ENCODE measurements around the gene PLA2G4F.
A peak's percentile ranks its signal among the peaks of the same experiment; 100 is the strongest.

The PLA2G4F gene

DNA sequence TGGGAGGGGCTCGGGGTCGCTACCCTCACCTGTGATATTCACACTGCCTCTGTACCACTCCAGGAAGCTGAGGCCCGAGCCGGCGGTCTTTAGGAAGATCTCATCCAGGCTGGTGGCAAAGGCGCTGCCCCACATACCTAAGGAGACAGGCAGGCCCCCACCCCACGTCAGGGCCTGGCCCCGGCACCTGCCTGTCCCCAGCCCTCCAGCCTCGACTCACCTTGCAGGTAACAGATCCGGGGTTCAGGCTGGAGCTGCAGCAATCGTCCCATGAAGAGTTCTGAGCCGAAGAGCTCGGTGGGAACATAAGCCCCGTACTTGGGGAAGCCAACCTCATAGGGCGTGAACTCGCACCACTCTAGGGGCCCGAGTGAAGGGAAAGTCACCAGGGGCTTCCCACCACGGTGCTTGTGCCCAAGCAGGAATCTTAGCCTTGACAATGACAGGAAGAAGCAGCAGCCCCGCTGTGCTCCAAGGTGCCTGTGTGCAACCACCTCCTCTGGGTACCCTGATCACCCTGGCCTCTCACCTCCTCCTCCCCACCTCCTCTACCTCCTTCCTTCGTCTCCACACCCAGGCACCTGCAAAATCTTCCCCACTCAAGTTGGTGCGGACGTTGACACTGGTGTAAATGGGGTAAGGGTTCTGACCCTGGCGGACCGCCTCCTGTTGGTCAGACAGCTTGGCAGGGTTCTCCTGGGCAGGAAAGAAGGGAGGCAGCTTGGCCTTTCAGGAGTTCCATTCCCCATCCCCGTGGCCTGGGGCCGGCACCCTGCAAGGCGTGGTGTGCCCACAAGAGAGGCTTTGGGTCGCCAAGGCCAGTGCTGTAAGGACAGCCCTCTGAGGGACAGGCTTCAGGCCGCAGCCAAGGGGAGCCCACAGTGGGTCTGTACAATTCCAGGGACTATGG is 10.6 kb downstream of the PLA2G4F start:
- DNase-seq, result no peak

DNA sequence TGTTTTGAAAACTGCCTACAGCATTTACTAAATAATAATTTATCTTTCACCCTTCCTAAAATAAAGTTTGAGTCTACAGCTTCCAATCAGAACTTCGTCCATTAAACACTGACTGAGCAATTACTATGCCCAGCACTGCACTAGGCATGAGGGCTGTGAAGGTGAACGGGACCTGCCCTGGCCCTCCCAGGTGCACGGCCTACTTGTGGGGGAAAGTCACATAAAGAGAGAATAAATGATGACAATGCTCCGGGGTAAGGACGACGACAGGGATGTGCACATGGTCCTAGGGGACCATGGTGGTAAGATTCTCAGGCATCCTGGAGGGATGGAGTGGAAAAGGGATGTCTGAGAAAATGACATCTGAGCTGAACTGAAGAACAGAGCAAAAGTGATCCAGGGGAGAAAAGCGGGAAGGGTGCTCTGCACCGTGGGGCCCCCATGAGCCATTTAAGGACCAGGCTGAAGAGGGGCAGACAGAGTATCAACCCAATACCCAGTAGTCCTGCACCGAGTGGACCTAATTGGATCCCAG is 11.5 kb downstream of the PLA2G4F start:
- DNase-seq, result no peak

DNA sequence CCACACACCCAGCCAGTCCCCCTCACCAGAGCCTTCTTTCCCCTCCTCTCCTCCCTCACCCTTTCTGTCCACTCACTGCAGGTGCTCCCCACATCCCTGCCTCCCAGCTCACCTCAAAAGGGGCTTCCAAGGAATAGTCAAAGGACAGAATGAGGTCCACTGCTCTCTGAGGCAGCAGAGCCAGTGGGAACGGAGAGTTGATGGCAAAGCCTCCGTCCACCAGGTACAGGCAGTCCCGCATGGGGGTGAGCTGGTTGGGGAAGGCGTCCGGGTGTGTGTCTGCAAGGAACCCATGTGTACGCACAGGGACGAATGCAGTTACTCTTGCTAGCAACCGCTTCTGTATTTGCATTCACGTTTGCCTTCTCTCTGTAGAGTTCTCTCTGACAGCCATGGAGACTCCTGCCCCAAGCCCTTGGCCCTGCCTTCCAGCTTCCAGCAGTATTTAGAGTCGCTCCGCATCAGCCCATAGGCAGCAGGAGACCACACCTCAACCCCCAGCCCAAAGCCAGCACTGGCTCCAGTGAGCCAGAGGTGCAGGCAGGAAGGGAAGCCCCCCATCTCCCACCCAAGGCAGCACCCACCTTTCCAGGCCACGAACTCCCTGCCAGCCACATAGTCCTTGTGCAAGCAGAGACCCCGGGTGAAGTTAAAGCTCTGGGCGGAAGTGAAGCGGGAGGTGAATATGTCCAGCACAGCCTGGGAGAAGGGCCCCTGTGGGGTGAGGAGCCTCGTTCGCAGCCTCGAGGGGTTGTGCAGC is 12.4 kb downstream of the PLA2G4F start:
- DNase-seq, result no peak

DNA sequence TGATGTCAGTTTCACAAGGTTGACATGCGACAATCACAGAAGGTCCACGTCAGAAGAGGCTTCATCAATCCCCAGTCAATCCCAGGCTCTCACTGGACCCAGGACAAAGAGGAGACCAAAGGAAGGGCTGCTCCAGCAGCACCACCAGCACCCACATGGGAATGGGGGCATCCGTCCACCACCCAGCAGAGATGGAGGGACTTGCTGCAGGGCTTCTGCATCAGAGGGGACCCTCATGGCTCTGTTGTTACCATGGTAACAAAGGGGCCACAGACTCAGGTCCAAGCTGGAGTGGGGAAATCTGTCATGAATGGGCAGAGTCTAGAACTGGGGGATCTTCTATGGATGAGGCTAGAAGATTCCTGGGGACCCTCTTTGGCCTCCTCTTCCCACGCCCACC is 13.1 kb downstream of the PLA2G4F start:
- no peak for DNase-seq

DNA sequence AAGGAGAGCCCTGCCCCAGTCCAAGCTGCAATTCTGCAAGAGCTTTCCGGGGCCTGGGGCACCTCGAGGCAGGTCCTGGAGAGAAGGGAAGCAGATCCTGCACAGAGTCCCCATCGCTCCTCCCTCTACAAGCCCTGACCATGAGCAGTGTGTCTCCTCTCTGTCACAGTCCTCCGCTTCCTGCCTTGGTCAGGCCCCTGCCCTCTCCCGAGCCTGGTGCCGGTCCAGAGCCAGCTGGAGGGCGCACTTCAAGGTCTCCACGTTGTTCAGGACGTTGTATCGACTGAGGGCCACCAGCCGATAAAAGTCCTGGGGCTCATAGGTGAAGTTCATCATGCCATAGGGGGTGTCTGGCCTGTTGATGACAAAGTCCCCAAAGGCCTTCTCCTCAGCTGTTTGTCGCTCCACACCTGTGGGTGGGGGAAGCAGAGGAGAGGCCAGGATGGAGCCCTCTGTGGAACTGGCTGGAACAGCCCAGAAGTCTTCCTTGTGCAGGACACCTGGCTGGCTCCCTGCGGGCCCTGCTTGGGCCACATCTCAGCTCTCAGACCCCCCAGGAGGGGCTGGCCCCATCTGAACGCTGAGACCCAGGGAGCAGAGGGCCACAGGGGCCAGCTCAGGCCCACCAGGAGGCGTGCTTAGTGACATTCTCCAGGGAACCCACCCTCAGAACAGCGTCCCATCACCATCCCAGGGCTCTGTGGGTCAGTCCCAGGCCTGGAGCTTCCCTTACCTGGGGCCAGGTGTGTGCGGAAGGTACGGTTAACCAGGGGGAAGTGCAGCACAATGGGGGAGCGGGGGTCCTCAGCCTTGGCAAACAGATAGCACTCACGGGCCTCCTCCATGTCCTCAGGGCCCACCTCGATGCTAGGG is 14.4 kb downstream of the PLA2G4F start:
- DNase-seq, result no peak

DNA sequence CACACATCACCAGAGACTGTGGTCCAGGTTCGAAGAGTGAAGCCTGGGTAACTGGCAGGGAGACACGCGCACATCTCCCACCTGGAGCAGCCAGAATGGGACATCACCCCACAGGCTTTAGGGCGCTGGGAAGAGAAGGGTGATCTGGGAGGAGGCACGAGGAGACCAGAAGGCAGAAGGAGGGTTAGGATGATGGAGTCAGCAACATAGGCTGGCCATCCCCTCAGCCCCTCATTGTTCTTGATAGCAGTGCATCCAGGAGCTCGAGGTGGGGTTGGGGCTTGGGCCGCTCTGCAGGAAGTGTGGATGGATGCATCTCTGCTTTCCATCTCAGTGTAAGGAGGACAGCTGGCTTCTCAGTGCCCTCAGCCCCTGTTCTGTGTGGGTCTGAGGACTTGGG is 15.2 kb downstream of the PLA2G4F start:
- no peak for DNase-seq

DNA sequence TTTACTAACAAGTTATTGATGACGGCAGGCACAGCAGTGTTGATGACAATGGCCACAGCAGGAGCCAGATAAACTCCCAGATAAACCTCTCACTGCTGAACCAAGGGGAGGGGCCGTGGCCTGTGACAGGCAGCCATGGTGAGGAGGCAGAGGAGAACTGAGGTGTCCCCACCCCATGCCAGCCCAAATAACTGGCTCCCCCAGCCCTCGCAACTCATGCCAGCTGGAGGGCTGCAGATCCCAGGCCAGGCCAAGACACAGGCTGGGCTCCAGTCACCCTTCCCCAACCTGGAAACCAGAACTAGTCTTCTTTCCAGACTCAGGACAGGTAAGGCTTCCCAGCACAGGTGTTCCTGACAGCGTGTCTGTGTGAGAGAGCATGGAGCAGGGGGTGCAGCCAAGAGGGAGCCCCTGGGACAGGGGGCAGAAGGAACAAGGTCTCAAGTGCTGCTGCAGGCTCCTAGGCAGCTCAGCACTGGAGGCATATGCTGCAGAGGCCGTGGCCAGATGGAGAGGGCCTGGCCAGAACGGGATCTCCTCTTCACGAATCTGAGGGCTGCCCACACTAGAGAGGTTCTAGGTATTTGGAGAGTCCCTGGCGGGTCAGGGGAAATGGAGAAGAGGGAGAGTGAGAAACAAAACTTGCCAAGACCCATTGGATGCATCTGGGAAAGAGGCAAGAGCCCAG is 15.9 kb downstream of the PLA2G4F start:
- no peak for DNase-seq

DNA sequence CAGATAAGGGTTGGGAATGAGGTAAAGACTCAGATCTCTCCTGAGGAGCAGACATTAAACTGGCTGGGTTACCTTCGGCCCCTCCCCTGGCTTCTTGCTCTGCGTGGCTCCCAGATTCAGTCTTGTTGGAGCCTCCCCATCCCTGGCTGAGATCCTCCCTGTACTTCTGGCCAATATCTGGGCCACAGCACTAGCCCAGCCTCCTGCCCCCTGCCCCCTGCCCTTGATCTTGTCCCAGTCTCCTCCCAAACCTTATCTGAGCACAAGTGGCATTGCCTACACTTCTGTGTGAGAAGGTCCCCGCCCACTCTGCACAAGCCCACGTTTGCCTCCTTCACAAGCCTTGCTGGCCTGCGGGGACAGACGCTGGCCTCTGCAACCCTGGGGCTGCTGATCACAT is 16.8 kb downstream of the PLA2G4F start:
- DNase-seq, result no peak

DNA sequence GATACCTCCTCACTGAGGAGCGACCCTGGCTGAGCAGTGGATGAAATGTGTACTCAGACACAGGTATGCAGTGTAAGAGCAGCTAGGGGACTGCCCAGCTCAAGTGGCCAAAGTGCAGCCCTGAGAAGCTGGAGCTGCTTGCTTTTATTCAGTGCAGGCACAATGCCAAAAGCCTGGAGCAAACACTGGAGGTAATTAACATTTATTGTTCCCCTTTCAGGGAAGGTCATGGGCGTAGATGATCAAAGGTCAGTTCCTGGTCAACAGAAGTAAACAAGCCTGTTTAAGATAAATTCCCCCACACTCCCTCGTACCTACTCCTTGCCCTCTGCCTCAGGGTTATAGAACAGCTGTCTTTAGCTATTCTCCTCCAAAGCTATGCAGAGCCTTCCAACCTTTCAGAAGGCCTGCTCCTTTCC is 17.5 kb downstream of the PLA2G4F start:
- DNase-seq, result no peak

DNA sequence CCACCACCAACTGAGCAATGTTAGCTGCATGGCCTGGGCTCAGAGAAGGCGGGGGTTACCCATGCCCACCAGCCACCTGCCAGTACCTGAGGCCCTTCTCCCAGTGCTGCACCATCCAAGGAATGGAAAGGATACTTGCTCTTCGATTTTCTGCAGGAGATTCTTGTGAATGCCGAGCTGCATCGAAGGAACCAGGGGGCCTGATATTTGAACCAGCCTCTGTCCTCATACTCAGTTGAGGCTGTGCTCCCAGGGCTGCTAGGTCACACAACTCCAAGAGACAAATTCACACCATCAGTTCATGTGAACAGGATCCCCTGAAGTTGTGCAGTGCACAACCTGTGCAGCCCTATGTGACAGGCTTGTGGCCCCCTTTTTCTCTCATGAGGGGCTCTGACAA is 18.0 kb downstream of the PLA2G4F start:
- no peak for DNase-seq

DNA sequence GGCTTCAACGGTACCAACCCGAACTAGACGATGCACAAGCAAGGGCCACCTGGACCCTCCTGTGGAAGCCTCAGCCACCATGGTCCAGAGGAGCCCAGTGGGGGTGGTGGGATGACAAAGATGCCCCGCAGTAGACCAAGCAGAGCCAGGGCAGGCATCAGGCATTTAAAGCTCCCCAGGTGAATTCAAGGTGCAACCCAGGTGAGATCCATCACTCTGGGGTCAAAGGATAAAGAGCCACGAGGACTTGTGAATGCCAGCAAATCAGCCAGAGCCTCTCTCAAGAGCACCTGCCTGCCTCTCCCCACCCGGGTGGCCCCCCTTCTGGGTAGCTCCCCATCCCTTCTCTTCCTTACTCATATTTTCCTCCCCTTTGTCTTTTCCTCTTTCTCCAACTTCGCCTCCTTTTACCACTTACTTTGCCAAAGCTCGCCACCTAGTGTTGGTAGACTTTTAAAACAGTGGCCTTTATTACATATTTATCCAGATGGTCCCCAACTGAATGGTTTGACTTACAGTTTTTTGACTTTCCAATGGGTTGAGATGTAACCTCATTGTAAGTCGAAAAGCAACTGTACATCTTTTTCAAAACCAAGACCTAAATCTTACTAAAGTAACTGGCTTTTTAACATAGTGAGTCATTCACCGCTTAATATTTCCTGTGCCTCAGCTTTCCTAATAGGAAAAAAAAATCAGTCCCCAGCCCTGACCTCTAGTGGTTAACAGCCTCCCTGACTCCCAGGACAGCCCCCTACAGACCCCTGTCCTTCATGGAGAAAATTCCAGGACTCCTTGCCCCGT is 18.8 kb downstream of the PLA2G4F start:
- DNase-seq, result peak; percentile 29

DNA sequence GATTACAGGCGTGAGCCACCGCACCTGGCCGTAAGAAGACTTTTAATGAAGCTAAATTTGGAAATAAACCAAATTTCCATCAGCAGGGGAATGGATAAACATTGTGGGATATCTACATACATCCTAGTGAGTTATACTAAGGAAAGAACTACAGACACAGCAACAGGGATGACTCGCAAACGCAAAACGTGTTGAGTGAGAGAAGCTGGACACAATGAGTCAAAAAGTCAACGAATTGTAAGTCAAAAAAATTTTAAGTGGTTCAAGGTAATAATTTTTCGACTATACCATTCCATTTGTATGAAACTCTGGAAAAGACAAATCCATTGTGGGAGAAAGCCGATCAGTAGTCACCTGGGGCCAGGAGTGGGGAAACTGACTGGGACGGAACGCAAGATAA is 19.9 kb downstream of the PLA2G4F start:
- DNase-seq, result no peak

DNA sequence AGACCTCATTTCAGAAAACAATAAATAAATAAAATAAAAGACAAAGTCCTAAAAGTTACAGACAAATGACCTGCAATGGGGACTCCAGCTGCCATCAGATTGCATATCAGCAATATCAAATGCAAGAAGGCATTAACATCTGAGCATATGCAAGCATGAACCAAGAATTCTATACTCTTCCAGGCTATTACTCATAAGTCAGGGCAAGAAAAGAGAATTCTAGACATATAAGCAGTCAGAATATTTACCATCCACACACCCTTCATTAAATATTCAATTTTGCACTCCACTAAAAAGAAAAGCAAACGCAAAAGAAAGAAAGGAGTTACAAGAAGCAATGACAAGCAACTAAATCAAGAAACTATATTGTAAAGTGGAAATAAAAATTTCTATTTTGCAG is 21.1 kb downstream of the PLA2G4F start:
- DNase-seq, result no peak

DNA sequence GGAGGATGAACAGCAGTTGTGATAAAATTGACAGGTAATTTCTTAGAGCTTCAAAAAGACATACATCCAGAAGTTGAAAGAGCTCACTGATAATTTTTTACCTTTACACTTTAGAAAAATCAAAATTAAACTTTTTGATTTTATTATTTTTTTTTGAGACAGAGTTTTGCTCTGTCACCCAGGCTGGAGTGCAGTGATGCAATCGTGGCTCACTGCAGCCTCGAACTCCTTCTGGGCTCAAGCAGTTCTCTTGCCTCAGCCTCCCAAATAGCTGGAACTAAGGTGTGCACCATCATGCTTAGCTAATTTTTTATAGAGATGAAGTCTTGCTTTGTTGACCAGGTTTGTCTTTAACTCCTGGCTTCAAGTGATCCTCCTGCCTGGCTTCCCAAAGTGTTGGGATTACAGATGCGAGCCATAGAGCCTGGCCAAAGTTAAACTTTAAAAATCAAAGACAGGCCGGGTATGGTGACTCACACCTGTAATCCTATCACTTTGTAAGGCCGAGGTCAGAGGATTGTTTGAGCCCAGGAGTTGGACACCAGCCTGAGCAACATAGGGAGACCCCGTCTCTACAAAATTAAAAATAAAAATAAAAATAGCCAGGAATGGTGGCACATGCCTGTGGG is 21.7 kb downstream of the PLA2G4F start:
- DNase-seq, result no peak

DNA sequence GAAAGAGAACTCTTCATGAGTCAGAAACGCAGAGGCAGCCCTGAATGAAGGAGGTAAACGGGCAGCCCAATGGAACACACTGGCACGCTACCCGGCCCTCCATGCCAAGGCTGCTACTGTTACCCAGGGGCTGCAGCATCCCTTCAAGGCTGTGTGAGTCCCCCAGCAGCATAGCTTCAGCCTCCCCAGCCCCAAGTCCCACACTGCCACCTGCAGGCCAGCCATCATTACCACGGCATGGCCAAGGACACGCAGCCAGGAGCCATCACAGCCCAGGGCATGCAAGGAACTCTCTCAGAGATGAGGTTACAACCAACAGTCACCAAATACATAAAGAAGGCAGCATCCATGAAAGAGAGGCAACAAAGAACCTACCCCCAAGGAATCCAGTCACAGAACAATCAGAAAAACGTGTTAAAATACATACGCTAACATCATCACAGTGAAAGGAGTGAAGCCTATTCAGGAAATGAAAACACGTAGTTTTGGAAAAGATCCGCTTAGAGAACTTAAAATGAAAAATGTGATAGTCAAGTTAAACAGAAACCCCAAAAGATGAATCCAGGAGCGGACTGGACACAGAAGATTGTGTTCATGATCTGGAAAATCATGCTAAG is 22.4 kb downstream of the PLA2G4F start:
- no peak for DNase-seq

DNA sequence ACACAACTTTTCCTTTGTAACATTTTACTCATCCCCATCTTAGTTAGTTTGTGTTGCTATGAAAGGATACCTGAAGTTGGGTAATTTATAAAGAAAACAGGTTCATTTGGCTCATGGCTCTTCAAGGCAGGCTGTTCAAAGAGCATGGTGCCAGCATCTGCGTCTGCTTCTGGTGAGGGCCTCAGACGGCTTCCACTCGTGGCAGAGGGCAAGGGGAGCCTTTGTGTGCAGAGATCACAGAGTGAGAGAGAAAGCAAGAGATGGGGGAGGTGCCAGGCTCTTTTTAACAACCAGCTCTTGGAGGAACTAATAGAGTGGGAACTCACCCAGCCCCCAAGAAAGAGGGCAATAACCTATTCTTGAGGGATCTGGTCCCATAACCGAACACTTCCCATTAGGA is 23.1 kb downstream of the PLA2G4F start:
- no peak for DNase-seq

DNA sequence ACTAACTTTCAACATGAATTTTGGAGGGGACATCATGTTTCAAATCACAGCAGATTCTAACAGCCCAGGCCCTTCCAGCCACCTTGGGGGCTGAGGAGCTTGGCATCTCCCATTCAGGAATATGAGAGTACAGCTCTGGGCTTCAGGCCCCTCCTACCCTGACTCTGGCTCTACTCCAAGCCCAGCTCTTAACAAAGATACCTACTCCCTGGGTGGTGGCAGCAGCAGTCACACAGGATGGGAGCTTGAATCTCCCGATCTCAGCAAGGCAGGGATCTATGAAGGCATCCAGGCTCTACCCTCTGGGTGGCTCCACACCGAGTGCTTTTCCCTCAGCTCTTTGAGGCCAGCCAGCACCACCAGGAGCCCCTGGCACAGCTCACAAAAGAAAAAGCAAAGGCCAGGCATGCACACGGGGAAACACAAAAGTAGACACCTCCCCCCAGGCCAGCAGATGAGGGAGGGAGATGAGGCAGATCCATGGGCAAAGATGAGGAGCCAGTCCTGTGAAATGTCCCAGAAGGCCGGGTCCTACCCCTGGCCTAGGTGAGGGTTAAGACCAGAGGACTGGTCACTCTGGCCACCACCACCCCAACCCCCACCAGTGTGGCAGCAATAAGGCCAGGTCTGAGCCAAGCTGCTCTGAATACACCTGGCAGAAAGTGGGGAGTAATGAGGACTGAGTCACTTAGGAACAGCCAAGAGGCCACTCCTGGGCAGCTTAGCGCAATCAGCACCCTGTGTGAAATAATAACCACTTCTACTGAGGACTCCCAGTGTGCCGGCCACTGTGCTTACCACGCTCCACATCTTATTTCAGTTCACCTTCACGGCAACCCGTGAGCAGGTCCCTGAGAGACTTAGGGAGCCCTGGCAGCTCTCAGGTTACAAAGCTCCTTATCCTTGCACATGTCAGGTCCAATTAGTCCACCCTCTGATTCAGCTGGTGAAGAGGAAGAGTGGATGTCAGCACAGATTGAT is 24.3 kb downstream of the PLA2G4F start:
- DNase-seq, result peak; percentile 83

DNA sequence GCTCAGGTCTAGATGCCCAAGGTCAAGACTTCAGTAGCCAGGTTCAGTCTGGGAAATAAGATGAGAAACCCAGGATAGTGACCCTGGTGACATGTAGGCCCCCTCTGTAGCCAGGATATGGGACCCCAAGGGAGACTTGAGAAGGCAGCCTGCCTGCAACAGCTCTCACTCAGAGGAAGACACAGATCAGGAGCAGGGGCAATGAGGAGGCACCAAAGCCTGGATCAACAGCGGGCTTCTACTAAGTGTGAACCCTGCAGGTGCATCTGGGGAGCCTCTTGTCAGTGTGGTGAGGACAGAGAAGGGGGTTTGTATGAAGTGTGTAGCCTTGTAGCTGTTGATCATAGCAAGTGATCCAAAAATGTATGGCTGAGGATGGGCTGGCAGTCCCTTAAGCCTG is 25.4 kb downstream of the PLA2G4F start:
- no peak for DNase-seq

Measured in NCI-H1436 treated with DMSO at 0.1 percent for 48 hours (cell line).